Measurements from ENCODE around the gene PRM3. TPM values are rescaled to one million over a fixed set of nuclear protein-coding genes. Genes with fewer than 3 reads are reported as not detected.
A peak's percentile ranks its signal among the peaks of the same experiment; 100 is the strongest.

PRM3 gene
- total RNA-seq, 4 donors from 2014 or later, result not detected

- intact Hi-C loops (cut with DNase I), result no loop called here
- peak overlapping the region in 1 of 4 donors; percentile 5 for H3K27ac ChIP-seq
- peak overlapping the region in 1 of 4 donors; percentile 23 for H3K4me3 ChIP-seq
- TF ChIP-seq CTCF (IDR thresholded peaks at IDR 0.05) (no peak), POLR2A (IDR thresholded peaks at IDR 0.05) (no peak)
- no peaks in the 10 kb centered on the region for H3K27me3 ChIP-seq
- DNase-seq, result no peak
- peaks cover 0 to 16% (median 11%) of the 10 kb centered on the region in 3 donors for H3K4me1 ChIP-seq
- H3K9me3 ChIP-seq, result no peaks in the 10 kb centered on the region
- H3K36me3 ChIP-seq, result no peaks in the 10 kb centered on the region
- 49 to 58% methylated on average over 6 to 7 of the region's 8 CpGs for WGBS, 2 donors
These were observed 39.5 kb upstream of the PRM3 start for GRCh38 chr16:11312718-11313492.

- WGBS, 2 donors, result 56 to 75% methylated on average over 8 of the region's 10 CpGs
- H3K27me3 ChIP-seq, result no peaks in the 10 kb centered on the region
- no peak for DNase-seq
- H3K9me3 ChIP-seq, result no peaks in the 10 kb centered on the region
- intact Hi-C loops (cut with DNase I), result no loop called here
- H3K36me3 ChIP-seq, result no peaks in the 10 kb centered on the region
- H3K4me3 ChIP-seq, result no peak overlapping the region
- TF ChIP-seq CTCF (IDR thresholded peaks at IDR 0.05), result no peak
- no peak for TF ChIP-seq POLR2A (IDR thresholded peaks at IDR 0.05)
- H3K27ac ChIP-seq, result peak overlapping the region in 1 of 4 donors; percentile 61
- peaks cover 0 to 22% (median 11%) of the 10 kb centered on the region in 3 donors for H3K4me1 ChIP-seq
These were observed 37.6 kb upstream of the PRM3 start for GRCh38 chr16:11310997-11311561.

GRCh38 chr16:11310634-11310977 is 37.2 kb upstream of the PRM3 start:
- H3K36me3 ChIP-seq, result no peaks in the 10 kb centered on the region
- TF ChIP-seq CTCF (IDR thresholded peaks at IDR 0.05) (no peak), POLR2A (IDR thresholded peaks at IDR 0.05) (no peak)
- no peak overlapping the region for H3K4me3 ChIP-seq
- WGBS, 2 donors, result 76 to 83% methylated on average over 2 to 3 of the region's 3 CpGs
- no peaks in the 10 kb centered on the region for H3K9me3 ChIP-seq
- H3K4me1 ChIP-seq, result peaks cover 0 to 22% (median 11%) of the 10 kb centered on the region in 3 donors
- intact Hi-C loops (cut with DNase I), result no loop called here
- no peaks in the 10 kb centered on the region for H3K27me3 ChIP-seq
- DNase-seq, result no peak
- H3K27ac ChIP-seq, result peak overlapping the region in 1 of 4 donors; percentile 61

- WGBS, 2 donors, result 70 to 77% methylated on average over 9 of the region's 9 CpGs
These were observed 36.6 kb upstream of the PRM3 start for GRCh38 chr16:11309895-11310633.

More at GRCh38 chr16:11309895-11310633, 36.6 kb upstream of the PRM3 start:
- Histone ChIP-seq H3K27ac (peak overlapping the region in 1 of 4 donors; percentile 61), H3K4me1 (peaks cover 0 to 22% (median 11%) of the 10 kb centered on the region in 3 donors), H3K9me3 (no peaks in the 10 kb centered on the region), H3K27me3 (no peaks in the 10 kb centered on the region), H3K36me3 (no peaks in the 10 kb centered on the region), H3K4me3 (no peak overlapping the region)
- TF ChIP-seq POLR2A (IDR thresholded peaks at IDR 0.05) (no peak), CTCF (IDR thresholded peaks at IDR 0.05) (no peak)
- DNase-seq, result peak; percentile 29
- intact Hi-C loops (cut with DNase I), result no loop called here
